ENCODE results near the gene TNIK. TPM values are rescaled to one million over a fixed set of nuclear protein-coding genes. Genes with fewer than 3 reads are reported as not detected.
"Not testable (repeated sequence)": the region's sequence is repeated elsewhere in the genome, so short reads cannot be mapped to it uniquely, and the experiment has no call there.

Gene TNIK
- total RNA-seq, 2 experiments from 2014 or later = 32.1 to 39.2 TPM

- ATAC-seq (no peak), DNase-seq (no peak)
- POLR2A ChIA-PET = no interaction called here
- no peak overlapping the region for H3K4me3 Mint-ChIP-seq
- peaks cover 9% of the 10 kb centered on the region for H3K36me3 Mint-ChIP-seq (ENCODE audit: low read depth)
- peaks cover 2% of the 10 kb centered on the region for H3K4me1 Mint-ChIP-seq (ENCODE audit: low read depth)
- no peak overlapping the region for H3K27ac Mint-ChIP-seq
- H3K9me3 Mint-ChIP-seq (ENCODE audit: insufficient read depth) = no peaks in the 10 kb centered on the region
- no peaks in the 10 kb centered on the region for H3K27me3 Mint-ChIP-seq (ENCODE audit: low read depth)
- CTCF ChIA-PET = interaction anchor here (1.5 kb wide), 1 partner anchor 43 kb away, joined by 3 read pairs; no protein-coding TSS in a partner anchor
Observed at GRCh38 chr3:171371354-171371753, 88.9 kb downstream of the TNIK start.

- H3K4me1 Mint-ChIP-seq (ENCODE audit: low read depth) = peaks cover 2% of the 10 kb centered on the region
- H3K27me3 Mint-ChIP-seq (ENCODE audit: low read depth) = no peaks in the 10 kb centered on the region
- no peak overlapping the region for H3K4me3 Mint-ChIP-seq
- ChIA-PET CTCF (interaction anchor here (0.7 to 0.8 kb wide), 2 partner anchors 19 to 42 kb away, joined by 3 read pairs; no protein-coding TSS in a partner anchor), POLR2A (no interaction called here)
- ATAC-seq (no peak), DNase-seq (no peak)
- peaks cover 11% of the 10 kb centered on the region for H3K36me3 Mint-ChIP-seq (ENCODE audit: low read depth)
- H3K27ac Mint-ChIP-seq = no peak overlapping the region
- H3K9me3 Mint-ChIP-seq (ENCODE audit: insufficient read depth) = no peaks in the 10 kb centered on the region
Observed at GRCh38 chr3:171369156-171369555, 91.0 kb downstream of the TNIK start.

- POLR2A ChIA-PET; H3K4me1 Mint-ChIP-seq (ENCODE audit: low read depth); H3K9me3 Mint-ChIP-seq (ENCODE audit: insufficient read depth); H3K27me3 Mint-ChIP-seq (ENCODE audit: low read depth); H3K4me3 Mint-ChIP-seq; DNase-seq; H3K27ac Mint-ChIP-seq; ATAC-seq: not testable (repeated sequence)
- H3K36me3 Mint-ChIP-seq (ENCODE audit: low read depth) = peaks cover 11% of the 10 kb centered on the region
- CTCF ChIA-PET = interaction anchor here (1.2 kb wide), 1 partner anchor 26 kb away, joined by 3 read pairs; no protein-coding TSS in a partner anchor
Observed at GRCh38 chr3:171366738-171367137, 93.5 kb downstream of the TNIK start.

- ATAC-seq = no peak
- ChIA-PET POLR2A (no interaction called here), CTCF (no interaction called here)
- Mint-ChIP-seq H3K27me3 (ENCODE audit: low read depth) (no peaks in the 10 kb centered on the region), H3K36me3 (ENCODE audit: low read depth) (peaks cover 9% of the 10 kb centered on the region), H3K4me1 (ENCODE audit: low read depth) (no peaks in the 10 kb centered on the region), H3K9me3 (ENCODE audit: insufficient read depth) (no peaks in the 10 kb centered on the region), H3K27ac (no peak overlapping the region), H3K4me3 (no peak overlapping the region)
- DNase-seq = no peak
Observed at GRCh38 chr3:171366043-171366442, 94.2 kb downstream of the TNIK start.

GRCh38 chr3:171365489-171365888, 94.7 kb downstream of the TNIK start:
- Mint-ChIP-seq H3K27ac (no peak overlapping the region), H3K4me3 (no peak overlapping the region), H3K9me3 (ENCODE audit: insufficient read depth) (no peaks in the 10 kb centered on the region), H3K27me3 (ENCODE audit: low read depth) (no peaks in the 10 kb centered on the region), H3K36me3 (ENCODE audit: low read depth) (peaks cover 9% of the 10 kb centered on the region), H3K4me1 (ENCODE audit: low read depth) (no peaks in the 10 kb centered on the region)
- ChIA-PET CTCF (no interaction called here), POLR2A (no interaction called here)
- no peak for DNase-seq
- no peak for ATAC-seq

GRCh38 chr3:171364500-171364899, 95.7 kb downstream of the TNIK start:
- H3K36me3 Mint-ChIP-seq (ENCODE audit: low read depth) = peaks cover 9% of the 10 kb centered on the region
- no peak overlapping the region for H3K4me3 Mint-ChIP-seq
- ATAC-seq = no peak
- ChIA-PET CTCF (no interaction called here), POLR2A (no interaction called here)
- no peak overlapping the region for H3K27ac Mint-ChIP-seq
- no peak for DNase-seq
- no peaks in the 10 kb centered on the region for H3K9me3 Mint-ChIP-seq (ENCODE audit: insufficient read depth)
- H3K4me1 Mint-ChIP-seq (ENCODE audit: low read depth) = no peaks in the 10 kb centered on the region
- H3K27me3 Mint-ChIP-seq (ENCODE audit: low read depth) = no peaks in the 10 kb centered on the region

GRCh38 chr3:171363202-171363601, 97.0 kb downstream of the TNIK start:
- POLR2A ChIA-PET = no interaction called here
- no peak overlapping the region for H3K4me3 Mint-ChIP-seq
- no peak for ATAC-seq
- H3K36me3 Mint-ChIP-seq (ENCODE audit: low read depth) = peaks cover 6% of the 10 kb centered on the region
- H3K4me1 Mint-ChIP-seq (ENCODE audit: low read depth) = no peaks in the 10 kb centered on the region
- no peaks in the 10 kb centered on the region for H3K9me3 Mint-ChIP-seq (ENCODE audit: insufficient read depth)
- H3K27me3 Mint-ChIP-seq (ENCODE audit: low read depth) = no peaks in the 10 kb centered on the region
- CTCF ChIA-PET = interaction anchor here (0.7 to 0.8 kb wide), 2 partner anchors 18 to 978 kb away, joined by 3 read pairs; no protein-coding TSS in a partner anchor
- DNase-seq = no peak
- H3K27ac Mint-ChIP-seq = no peak overlapping the region

- DNase-seq (no peak), ATAC-seq (no peak)
- no peaks in the 10 kb centered on the region for H3K9me3 Mint-ChIP-seq (ENCODE audit: insufficient read depth)
- H3K4me1 Mint-ChIP-seq (ENCODE audit: low read depth) = no peaks in the 10 kb centered on the region
- H3K27ac Mint-ChIP-seq = no peak overlapping the region
- H3K27me3 Mint-ChIP-seq (ENCODE audit: low read depth) = no peaks in the 10 kb centered on the region
- ChIA-PET POLR2A (no interaction called here), CTCF (no interaction called here)
- no peak overlapping the region for H3K4me3 Mint-ChIP-seq
- H3K36me3 Mint-ChIP-seq (ENCODE audit: low read depth) = peaks cover 5% of the 10 kb centered on the region
Observed at GRCh38 chr3:171362575-171362974, 97.6 kb downstream of the TNIK start.

- DNase-seq = no peak
- POLR2A ChIA-PET = no interaction called here
- Mint-ChIP-seq H3K4me1 (ENCODE audit: low read depth) (peaks cover 5% of the 10 kb centered on the region), H3K36me3 (ENCODE audit: low read depth) (peaks cover 6% of the 10 kb centered on the region), H3K27ac (no peak overlapping the region), H3K4me3 (no peak overlapping the region), H3K9me3 (ENCODE audit: insufficient read depth) (no peaks in the 10 kb centered on the region), H3K27me3 (ENCODE audit: low read depth) (no peaks in the 10 kb centered on the region)
- no peak for ATAC-seq
- CTCF ChIA-PET = no interaction called here
Observed at GRCh38 chr3:171358881-171359198, 101.4 kb downstream of the TNIK start.

GRCh38 chr3:171358181-171358880, 101.9 kb downstream of the TNIK start:
- ChIA-PET POLR2A (no interaction called here), CTCF (no interaction called here)

GRCh38 chr3:171357721-171358120, 102.5 kb downstream of the TNIK start:
- no peaks in the 10 kb centered on the region for H3K9me3 Mint-ChIP-seq (ENCODE audit: insufficient read depth)
- peaks cover 5% of the 10 kb centered on the region for H3K4me1 Mint-ChIP-seq (ENCODE audit: low read depth)
- POLR2A ChIA-PET = no interaction called here
- H3K4me3 Mint-ChIP-seq = no peak overlapping the region
- ATAC-seq (no peak), DNase-seq (no peak)
- peaks cover 6% of the 10 kb centered on the region for H3K36me3 Mint-ChIP-seq (ENCODE audit: low read depth)
- no peak overlapping the region for H3K27ac Mint-ChIP-seq
- CTCF ChIA-PET = no interaction called here
- H3K27me3 Mint-ChIP-seq (ENCODE audit: low read depth) = no peaks in the 10 kb centered on the region

More at GRCh38 chr3:171358181-171358880, 101.9 kb downstream of the TNIK start:
- peaks cover 6% of the 10 kb centered on the region for H3K36me3 Mint-ChIP-seq (ENCODE audit: low read depth)
- H3K4me1 Mint-ChIP-seq (ENCODE audit: low read depth) = peaks cover 5% of the 10 kb centered on the region
- no peak overlapping the region for H3K27ac Mint-ChIP-seq
- H3K4me3 Mint-ChIP-seq = no peak overlapping the region
- no peak for ATAC-seq
- no peak for DNase-seq
- no peaks in the 10 kb centered on the region for H3K27me3 Mint-ChIP-seq (ENCODE audit: low read depth)
- no peaks in the 10 kb centered on the region for H3K9me3 Mint-ChIP-seq (ENCODE audit: insufficient read depth)

- H3K4me1 Mint-ChIP-seq (ENCODE audit: low read depth) = peaks cover 5% of the 10 kb centered on the region
- CTCF ChIA-PET = no interaction called here
- ATAC-seq = no peak
- H3K36me3 Mint-ChIP-seq (ENCODE audit: low read depth) = peaks cover 6% of the 10 kb centered on the region
- DNase-seq = no peak
- POLR2A ChIA-PET = no interaction called here
- no peaks in the 10 kb centered on the region for H3K27me3 Mint-ChIP-seq (ENCODE audit: low read depth)
- no peak overlapping the region for H3K4me3 Mint-ChIP-seq
- H3K27ac Mint-ChIP-seq = no peak overlapping the region
- H3K9me3 Mint-ChIP-seq (ENCODE audit: insufficient read depth) = no peaks in the 10 kb centered on the region
Observed at GRCh38 chr3:171356251-171356650, 104.0 kb downstream of the TNIK start.
